Embryonic facial prominence (tissue), 1 donor: ENCODE data around the gene ATAD3A.
"Not testable (repeated sequence)": the region's sequence is repeated elsewhere in the genome, so short reads cannot be mapped to it uniquely, and the experiment has no call there.

ENCODE experiments used
- DNase-seq: peaks from one replicate; pipeline ENCODE4 v3.0.0-alpha.2; 2016; ENCODE audit errors: extremely low spot score

ATAD3A gene

GRCh38 chr1:1523226-1523625 is 11.3 kb downstream of the ATAD3A start:
- DNase-seq: not testable (repeated sequence)

DNA sequence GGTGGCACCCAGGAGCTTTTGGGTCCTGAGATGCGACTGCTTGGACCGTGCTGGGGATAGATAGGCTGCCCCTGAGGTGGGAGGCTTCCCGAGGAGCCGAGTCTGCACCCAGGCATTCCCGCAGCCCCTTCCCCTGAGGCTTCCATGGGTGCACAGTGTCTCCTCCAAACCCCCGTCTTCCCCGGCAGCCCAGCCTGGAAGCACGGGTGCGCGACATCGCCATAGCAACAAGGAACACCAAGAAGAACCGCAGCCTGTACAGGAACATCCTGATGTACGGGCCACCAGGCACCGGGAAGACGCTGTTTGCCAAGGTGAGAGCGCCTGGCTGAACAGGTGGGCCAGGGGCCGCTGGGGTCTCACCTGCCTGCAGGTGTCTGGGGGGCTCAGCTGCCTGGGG is 11.7 kb downstream of the ATAD3A start:
- DNase-seq: not testable (repeated sequence)

- not testable (repeated sequence) for DNase-seq
Observed at GRCh38 chr1:1524750-1525383, 12.9 kb downstream of the ATAD3A start.

DNA sequence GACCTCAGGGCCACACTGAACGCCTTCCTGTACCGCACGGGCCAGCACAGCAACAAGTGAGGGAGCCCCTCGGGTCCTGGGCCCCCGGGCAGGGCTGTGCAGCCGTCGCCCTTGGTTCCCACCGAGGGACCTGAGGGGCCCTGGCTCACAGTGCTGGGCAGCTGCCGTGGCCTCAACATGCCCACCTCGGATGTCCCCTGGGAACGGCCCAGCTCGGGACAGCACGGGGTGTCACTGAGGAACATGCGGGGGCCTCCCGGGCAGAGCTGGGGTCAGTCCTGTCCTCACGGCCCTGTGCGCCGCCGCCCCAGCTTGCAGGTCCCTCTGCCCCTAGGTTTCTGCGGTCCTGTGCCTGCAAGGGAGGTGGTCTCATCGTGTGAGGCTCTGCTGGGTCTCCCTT is 14.5 kb downstream of the ATAD3A start:
- not testable (repeated sequence) for DNase-seq

GRCh38 chr1:1527092-1527816 is 15.3 kb downstream of the ATAD3A start:
- no peak for DNase-seq

- no peak for DNase-seq
Observed at GRCh38 chr1:1528301-1529267, 16.6 kb downstream of the ATAD3A start.

DNA sequence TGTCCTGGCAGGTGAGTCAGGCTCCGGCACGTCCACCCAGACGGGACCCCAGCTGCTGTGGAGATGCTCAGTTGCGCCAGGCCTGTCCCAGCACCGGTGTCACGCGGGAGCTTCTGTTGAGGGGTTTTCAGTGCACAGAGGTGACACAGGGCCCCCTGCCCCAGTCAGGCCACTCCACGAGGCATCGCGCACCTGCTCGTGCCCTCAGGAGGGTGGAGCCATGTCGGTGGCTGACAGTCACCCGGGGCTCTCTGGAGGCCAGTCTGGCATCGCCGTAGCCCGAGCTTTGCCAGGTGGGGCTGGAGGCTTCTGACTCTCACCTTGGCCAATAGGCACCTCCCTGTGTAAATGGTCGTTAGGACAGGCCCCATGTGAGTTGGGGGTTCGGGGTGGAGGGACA is 17.4 kb downstream of the ATAD3A start:
- DNase-seq: no peak

- DNase-seq: no peak
Observed at GRCh38 chr1:1529936-1530335, 18.0 kb downstream of the ATAD3A start.

- no peak for DNase-seq
Observed at GRCh38 chr1:1531947-1532346, 20.0 kb downstream of the ATAD3A start.

DNA sequence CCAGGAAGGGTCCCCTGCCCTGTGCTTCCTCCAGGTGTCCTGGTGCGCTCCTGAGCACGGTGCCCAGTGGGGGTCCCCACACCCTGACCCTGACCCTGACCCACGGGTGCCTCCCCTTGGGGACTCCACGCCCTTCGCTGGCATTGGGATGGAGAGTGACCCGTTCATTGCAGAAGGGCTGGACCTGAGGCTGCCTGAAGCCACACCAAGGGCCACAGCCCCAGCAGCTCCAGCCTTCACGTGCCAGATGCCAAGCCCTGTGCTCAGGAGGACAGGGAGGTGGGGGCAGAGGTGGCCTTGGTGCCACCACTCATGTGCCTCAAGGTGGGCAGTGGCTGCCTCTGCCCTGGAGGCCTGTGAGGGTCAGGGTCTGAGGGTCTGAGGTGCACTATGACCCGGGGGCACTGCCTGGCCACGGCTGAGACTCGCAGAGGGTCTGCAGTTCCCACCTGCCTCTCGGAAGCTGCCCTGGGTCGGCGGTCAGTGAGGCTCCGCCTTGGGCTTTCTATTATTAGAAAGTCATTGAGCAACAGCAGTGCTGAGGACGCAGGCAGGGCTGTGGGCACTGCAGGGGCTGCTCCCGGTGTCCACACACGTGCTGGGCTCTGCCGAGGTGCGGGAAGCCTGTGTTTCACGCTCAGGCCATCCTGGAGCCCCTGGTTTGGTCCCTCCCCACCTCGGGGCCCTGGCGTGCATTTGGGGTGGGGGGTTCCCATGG is 21.4 kb downstream of the ATAD3A start:
- not testable (repeated sequence) for DNase-seq

- not testable (repeated sequence) for DNase-seq
Observed at GRCh38 chr1:1533894-1534291, 21.9 kb downstream of the ATAD3A start.

- DNase-seq: no peak
Observed at GRCh38 chr1:1534401-1535154, 22.6 kb downstream of the ATAD3A start.

GRCh38 chr1:1535201-1536018 is 23.4 kb downstream of the ATAD3A start:
- DNase-seq: no peak

DNA sequence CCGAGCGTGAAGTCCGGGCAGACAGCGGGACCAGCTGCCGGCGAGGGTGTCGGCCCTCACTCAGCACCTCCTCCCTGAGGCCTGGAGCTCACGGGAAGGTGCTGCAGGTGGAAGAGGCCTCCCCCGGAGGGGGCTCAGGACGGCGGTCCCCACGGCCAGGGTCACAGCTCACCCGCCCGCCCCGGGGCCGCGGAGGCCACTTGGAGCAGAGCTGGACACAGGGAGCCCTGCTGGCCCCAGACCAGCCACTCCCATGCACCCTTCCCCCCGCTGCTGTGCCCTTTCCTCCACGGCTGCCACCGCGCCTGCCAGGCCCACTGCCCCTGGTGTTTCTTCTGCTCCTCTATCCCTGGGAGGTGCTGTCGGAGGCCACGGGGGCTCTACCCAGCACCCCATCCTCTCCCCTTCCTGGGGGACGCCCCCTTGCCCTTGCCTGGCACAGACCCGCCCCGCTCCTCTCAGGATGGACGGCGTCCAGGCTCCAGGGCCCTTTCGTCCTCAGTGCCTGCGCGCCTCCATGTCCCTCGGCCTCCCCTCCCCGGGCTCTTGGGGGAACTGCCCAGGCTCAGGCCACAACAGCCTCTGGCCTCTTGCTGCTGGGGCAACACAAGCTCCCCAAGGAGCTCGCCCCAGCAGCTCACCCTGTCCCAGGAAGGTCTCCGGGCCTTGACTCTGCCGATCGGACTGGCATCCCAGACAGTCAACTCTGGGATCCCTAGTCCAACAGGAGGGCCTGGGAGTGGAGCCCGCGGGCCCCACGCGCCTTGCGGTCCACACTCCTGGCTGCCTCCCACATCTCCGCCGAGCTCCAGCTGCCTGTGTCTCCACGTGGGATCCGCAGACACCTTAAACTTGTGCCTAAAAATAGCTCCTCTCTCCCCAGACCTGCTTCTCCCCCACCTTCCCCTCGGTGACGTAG is 24.3 kb downstream of the ATAD3A start:
- no peak for DNase-seq

- DNase-seq: no peak
Observed at GRCh38 chr1:1536938-1537546, 25.1 kb downstream of the ATAD3A start.

GRCh38 chr1:1537626-1538250 is 25.8 kb downstream of the ATAD3A start:
- no peak for DNase-seq

DNA sequence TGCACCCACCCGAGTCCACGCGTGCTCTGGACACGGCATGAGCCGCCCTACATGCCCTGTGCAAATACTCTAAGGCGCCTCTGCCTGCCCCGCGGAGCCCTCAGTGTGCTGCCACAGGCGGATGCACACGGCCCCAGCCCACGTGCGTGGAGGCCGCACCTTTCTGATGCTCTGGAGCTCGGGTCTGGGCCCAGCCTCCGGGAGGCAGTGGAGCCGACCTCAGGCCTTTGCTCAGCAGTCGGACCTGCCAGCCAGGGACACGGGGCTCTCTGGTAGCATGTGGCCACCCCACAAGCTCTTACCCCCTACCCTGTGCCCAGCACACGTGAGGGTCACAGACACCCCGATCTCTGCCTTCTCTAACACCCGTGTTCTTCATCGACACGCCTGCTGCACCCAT is 26.4 kb downstream of the ATAD3A start:
- DNase-seq: no peak

GRCh38 chr1:1538989-1539309 is 27.0 kb downstream of the ATAD3A start:
- no peak for DNase-seq
